Measurements from ENCODE around the gene CELF4. TPM values are rescaled to one million over a fixed set of nuclear protein-coding genes. Genes with fewer than 3 reads are reported as not detected.

CELF4 gene
- total RNA-seq, 1 experiment from 2014 or later: 0.40 TPM

GRCh38 chr18:37396971-37397720 lies 168.5 kb downstream of the CELF4 start:
- no peak overlapping the region for H3K27ac ChIP-seq (ENCODE audit: low read length)
- H3K4me3 ChIP-seq (ENCODE audit: low read length): no peak overlapping the region
- no peaks in the 10 kb centered on the region for H3F3A ChIP-seq (ENCODE audit: low read length, unreplicated experiment)
- intact Hi-C loops (cut with micrococcal nuclease): no loop called here
- H3K79me2 ChIP-seq (ENCODE audit: low read length): no peaks in the 10 kb centered on the region
- no peak for TF ChIP-seq EZH2 (IDR thresholded peaks at IDR 0.05; ENCODE audit: low read length, unreplicated experiment)
- ATAC-seq (no peak), DNase-seq (no peak)
- no peaks in the 10 kb centered on the region for H3K9me2 ChIP-seq (replicated peaks; ENCODE audit: low read length)
- H3K4me1 ChIP-seq (ENCODE audit: insufficient read depth, low read length): no peaks in the 10 kb centered on the region
- no peak overlapping the region for H2AFZ ChIP-seq (ENCODE audit: low read length)
- CTCF ChIA-PET: no interaction called here
- H3K4me2 ChIP-seq (ENCODE audit: low read length): no peak overlapping the region
- H3K27me3 ChIP-seq (ENCODE audit: low read length): no peaks in the 10 kb centered on the region
- H4K20me1 ChIP-seq (ENCODE audit: low read length): no peaks in the 10 kb centered on the region
- BruUV-seq (replicated peaks): no TSS peak
- no peaks in the 10 kb centered on the region for H3K36me3 ChIP-seq (ENCODE audit: low read depth, low read length)
- no peaks in the 10 kb centered on the region for H3K9me3 ChIP-seq (ENCODE audit: low read length)
- POLR2A ChIA-PET (ENCODE audit: unreplicated experiment): no interaction called here
- H3K9ac ChIP-seq (ENCODE audit: low read length): no peak overlapping the region

- ChIA-PET POLR2A (ENCODE audit: unreplicated experiment) (no interaction called here), CTCF (no interaction called here)
- no peak overlapping the region for H3K9ac ChIP-seq (ENCODE audit: low read length)
- H3K9me2 ChIP-seq (replicated peaks; ENCODE audit: low read length): no peaks in the 10 kb centered on the region
- intact Hi-C loops (cut with micrococcal nuclease): no loop called here
- no peaks in the 10 kb centered on the region for H3K36me3 ChIP-seq (ENCODE audit: low read depth, low read length)
- no peaks in the 10 kb centered on the region for H3K79me2 ChIP-seq (ENCODE audit: low read length)
- DNase-seq (no peak), ATAC-seq (no peak)
- H3K27ac ChIP-seq (ENCODE audit: low read length): no peak overlapping the region
- BruUV-seq (replicated peaks): no TSS peak
- H3F3A ChIP-seq (ENCODE audit: low read length, unreplicated experiment): no peaks in the 10 kb centered on the region
- no peak overlapping the region for H3K4me2 ChIP-seq (ENCODE audit: low read length)
- H3K4me1 ChIP-seq (ENCODE audit: insufficient read depth, low read length): no peaks in the 10 kb centered on the region
- TF ChIP-seq CTCF (conservative IDR thresholded peaks at IDR 0.05; ENCODE audit: low read depth, low read length) (no peak), EZH2phosphoT487 (IDR thresholded peaks at IDR 0.05; ENCODE audit: borderline replicate concordance, low read length) (no peak), EZH2 (IDR thresholded peaks at IDR 0.05; ENCODE audit: low read length, unreplicated experiment) (no peak)
- H3K27me3 ChIP-seq (ENCODE audit: low read length): no peaks in the 10 kb centered on the region
- H4K20me1 ChIP-seq (ENCODE audit: low read length): no peaks in the 10 kb centered on the region
- H2AFZ ChIP-seq (ENCODE audit: low read length): no peak overlapping the region
- H3K4me3 ChIP-seq (ENCODE audit: low read length): no peak overlapping the region
- H3K9me3 ChIP-seq (ENCODE audit: low read length): no peaks in the 10 kb centered on the region
Measured at GRCh38 chr18:37395631-37396030, 170.0 kb downstream of the CELF4 start.

GRCh38 chr18:37395138-37395537 lies 170.5 kb downstream of the CELF4 start:
- TF ChIP-seq EZH2 (IDR thresholded peaks at IDR 0.05; ENCODE audit: low read length, unreplicated experiment) (no peak), EZH2phosphoT487 (IDR thresholded peaks at IDR 0.05; ENCODE audit: borderline replicate concordance, low read length) (no peak), CTCF (conservative IDR thresholded peaks at IDR 0.05; ENCODE audit: low read depth, low read length) (no peak)
- no peak for DNase-seq
- H3K9ac ChIP-seq (ENCODE audit: low read length): no peak overlapping the region
- no peaks in the 10 kb centered on the region for H3K9me3 ChIP-seq (ENCODE audit: low read length)
- no peaks in the 10 kb centered on the region for H3K36me3 ChIP-seq (ENCODE audit: low read depth, low read length)
- no peaks in the 10 kb centered on the region for H4K20me1 ChIP-seq (ENCODE audit: low read length)
- no peak overlapping the region for H3K27ac ChIP-seq (ENCODE audit: low read length)
- ChIA-PET CTCF (no interaction called here), POLR2A (ENCODE audit: unreplicated experiment) (no interaction called here)
- H3K9me2 ChIP-seq (replicated peaks; ENCODE audit: low read length): no peaks in the 10 kb centered on the region
- H2AFZ ChIP-seq (ENCODE audit: low read length): no peak overlapping the region
- no peaks in the 10 kb centered on the region for H3K4me1 ChIP-seq (ENCODE audit: insufficient read depth, low read length)
- no peaks in the 10 kb centered on the region for H3K79me2 ChIP-seq (ENCODE audit: low read length)
- no peaks in the 10 kb centered on the region for H3F3A ChIP-seq (ENCODE audit: low read length, unreplicated experiment)
- ATAC-seq: no peak
- BruUV-seq (replicated peaks): no TSS peak
- no peaks in the 10 kb centered on the region for H3K27me3 ChIP-seq (ENCODE audit: low read length)
- H3K4me2 ChIP-seq (ENCODE audit: low read length): no peak overlapping the region
- no peak overlapping the region for H3K4me3 ChIP-seq (ENCODE audit: low read length)
- intact Hi-C loops (cut with micrococcal nuclease): no loop called here

Measured in PC-3 (cell line).